Measurements from ENCODE around the gene TDRD5.
A peak's percentile ranks its signal among the peaks of the same experiment; 100 is the strongest.
"Not testable (repeated sequence)": the region's sequence is repeated elsewhere in the genome, so short reads cannot be mapped to it uniquely, and the experiment has no call there.

The TDRD5 gene

DNA sequence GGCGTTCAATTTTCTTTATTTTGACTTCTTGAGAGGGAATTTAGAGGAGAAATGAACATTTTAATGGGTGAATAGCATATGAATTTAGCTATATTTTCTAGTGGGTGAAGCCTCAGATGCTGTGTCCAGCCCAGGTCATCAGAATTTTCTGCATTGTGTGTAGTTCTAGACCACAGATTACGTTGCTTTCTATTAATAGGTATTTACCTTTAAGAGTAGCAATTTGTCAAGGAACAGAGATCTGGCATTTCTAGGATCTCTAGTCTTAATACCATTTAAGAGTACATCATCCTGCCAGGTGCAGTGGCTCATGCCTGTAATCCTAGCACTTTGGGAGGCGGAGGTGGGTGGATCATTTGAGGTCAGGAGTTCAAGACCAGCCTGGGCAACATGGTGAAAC, 20.7 kb downstream of the TDRD5 start:
- no peak for DNase-seq

DNA sequence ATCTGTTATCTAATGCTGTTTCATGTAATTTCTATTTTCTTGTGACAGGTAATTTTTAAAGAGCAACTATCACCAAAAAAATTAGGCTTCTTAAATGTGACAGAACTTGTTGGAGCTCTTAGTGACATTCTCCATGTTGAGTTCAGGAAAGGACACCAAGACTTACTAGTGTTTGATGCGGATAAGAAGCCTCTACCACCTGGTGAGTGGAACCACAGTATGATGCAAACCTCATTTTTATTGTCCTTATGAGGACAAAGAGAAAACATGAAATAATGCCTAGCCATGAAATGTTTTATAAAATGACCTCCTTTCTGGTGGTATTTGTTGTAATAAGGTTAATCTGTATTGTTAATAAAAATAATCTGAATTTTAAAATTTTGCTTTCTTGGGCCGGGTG, 39.1 kb downstream of the TDRD5 start:
- no peak for DNase-seq

- DNase-seq, result no peak
Observed at GRCh38 chr1:179632868-179633267, 41.2 kb downstream of the TDRD5 start.

DNA sequence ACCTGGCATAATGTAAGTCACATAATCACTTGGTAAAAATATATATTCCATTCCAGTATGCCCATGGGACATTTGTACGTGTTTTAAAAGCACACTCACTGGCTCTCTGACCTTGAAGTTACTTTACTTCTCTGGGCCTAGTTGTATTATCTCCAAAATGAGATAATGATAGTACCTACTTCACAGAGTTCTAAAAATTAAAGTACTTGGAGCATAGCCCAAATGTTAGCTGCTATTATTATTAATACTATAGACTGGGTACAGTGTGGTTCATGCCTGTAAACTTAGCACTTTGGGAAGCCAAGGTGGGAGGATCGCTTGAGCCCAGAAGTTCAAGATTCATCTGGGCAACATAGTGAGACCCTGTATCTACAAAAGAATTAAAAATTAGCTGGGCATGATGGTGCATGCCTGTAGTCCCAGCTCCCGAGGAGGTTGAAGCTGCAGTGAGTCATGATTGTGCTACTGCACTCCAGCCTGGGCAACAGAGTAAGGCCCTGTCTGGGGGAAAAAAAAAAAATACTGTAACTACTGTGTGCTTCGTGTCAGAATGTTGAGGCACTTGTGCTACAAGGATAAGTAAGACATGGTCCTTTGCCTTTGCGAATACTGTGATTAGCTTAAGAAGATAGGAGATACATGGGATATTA, 45.7 kb downstream of the TDRD5 start:
- no peak for DNase-seq

- DNase-seq, result no peak
Observed at GRCh38 chr1:179661018-179661417, 69.4 kb downstream of the TDRD5 start.

DNA sequence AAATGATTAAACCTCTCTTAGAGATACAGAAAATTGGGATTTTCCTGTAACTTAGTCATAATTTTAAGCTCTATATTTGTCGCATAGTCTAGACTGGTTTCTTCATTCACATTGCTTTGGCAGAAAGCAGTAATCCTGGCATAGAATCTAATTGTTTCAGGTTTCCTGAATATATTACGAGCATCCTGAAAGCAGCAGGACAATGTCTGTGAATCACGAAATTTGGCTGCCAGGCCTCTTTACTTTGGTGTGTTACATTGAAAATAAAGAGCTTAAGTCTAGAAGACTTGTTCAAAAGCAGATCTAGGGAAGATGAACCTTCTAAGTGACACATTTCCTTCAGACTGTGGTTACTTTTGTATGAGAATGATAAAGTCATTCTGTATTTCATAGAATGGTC, 72.2 kb downstream of the TDRD5 start:
- no peak for DNase-seq

DNA sequence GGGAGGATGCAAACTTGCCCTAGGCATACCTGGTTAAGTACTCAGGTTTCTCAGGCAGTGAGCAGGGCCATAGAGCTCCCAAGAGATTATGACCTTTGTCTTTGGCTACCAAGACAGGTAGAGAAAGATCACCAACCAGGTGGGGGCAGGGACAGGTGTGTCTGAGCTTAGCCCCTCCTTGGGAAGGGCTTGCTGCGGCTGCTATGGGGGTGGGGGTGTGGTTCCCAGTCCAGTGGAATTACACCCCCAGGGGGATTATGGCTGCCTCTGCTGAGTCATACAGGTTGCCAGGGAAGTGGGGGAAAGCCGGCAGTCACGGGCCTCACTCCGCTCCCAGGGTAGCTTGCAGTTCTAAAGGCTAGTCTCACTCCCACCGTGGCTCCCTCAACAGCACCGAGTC, 86.2 kb downstream of the TDRD5 start:
- no peak for DNase-seq

- DNase-seq, result not testable (repeated sequence)
Observed at GRCh38 chr1:179694530-179694929, 102.9 kb downstream of the TDRD5 start.

DNA sequence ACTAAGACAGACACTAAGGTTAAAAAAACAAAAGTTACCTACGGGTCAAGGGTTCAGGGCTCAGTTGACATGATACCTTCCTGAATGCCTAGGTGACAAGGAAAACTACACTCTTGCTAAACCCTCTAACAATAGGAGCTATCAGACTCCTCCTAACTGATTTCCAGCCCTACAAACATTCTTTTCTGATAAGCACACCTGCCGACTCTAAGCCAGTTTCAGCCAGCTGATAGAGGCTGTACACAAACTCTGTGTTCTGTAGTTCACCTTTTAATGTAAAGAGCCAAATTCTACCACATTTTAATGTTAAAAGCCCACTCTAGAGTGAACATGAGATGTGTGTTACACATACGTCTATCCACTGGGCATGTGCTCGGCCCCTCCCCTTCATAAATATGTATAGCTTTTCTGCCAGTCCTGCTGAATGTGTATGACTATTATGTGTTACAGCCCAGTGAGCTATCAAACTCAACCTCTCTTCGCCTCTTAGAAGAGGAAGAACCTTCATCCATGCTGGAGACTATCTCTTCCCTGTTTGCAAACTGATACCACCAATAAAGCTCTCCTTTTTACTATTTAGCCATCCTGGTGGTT, 111.4 kb downstream of the TDRD5 start:
- DNase-seq, result no peak

- DNase-seq, result peak; percentile 64
Observed at GRCh38 chr1:179706339-179706941, 114.8 kb downstream of the TDRD5 start.

DNA sequence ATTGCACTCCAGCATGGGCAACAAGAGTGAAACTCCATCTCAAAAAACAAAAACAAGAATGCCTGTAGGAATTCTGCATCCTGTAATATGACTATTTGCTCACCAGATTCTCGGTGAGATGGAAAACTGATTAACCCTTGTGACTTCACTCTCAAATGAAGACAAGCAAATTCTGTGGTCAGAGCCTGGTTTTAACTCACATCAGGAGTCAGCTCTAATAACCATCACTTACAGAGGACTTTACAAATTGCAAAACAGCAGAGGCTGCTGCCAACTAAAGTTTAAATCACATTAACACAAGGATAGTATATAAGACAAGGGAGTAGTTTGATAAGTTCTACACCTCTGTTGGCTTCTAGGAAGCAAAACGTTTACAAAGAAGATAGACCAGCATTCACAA, 115.8 kb downstream of the TDRD5 start:
- no peak for DNase-seq

DNA sequence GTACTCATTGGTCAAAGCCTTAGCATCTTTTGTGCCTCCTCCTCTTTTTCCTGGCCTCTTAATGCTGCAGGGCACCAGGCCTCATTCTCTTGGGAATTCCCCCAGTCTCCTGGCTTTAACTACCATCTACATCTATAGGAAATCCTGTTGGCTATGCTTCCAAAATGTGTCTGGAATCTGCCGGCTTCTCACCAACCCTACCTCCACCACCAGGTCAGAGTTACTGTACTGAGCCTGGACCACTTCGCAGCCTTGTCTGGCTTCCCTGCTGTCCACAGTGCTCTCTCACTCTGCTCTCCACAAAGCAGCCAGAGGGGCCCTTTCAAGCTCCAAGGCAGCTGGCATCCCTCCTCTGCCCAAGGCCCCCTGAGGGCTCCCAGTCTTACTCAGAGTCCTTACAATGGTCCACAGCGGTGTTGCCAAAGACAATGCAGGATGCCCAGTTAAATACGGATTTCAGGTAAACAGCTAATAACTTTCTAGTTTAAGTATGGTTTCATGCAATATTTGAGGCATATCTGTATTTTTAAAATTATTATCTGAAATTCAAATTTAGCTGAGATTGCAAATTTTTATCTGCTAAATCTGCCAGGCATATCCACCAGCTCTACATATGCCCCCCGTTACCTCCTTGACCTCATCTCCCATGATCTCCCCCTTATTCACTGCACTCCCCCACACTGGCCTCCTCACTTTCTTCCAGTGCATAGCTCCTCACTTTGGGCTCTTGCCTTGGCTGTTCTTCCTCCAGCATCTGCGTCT, 117.0 kb downstream of the TDRD5 start:
- DNase-seq, result no peak

- DNase-seq, result no peak
Observed at GRCh38 chr1:179709841-179710329, 118.3 kb downstream of the TDRD5 start.

DNA sequence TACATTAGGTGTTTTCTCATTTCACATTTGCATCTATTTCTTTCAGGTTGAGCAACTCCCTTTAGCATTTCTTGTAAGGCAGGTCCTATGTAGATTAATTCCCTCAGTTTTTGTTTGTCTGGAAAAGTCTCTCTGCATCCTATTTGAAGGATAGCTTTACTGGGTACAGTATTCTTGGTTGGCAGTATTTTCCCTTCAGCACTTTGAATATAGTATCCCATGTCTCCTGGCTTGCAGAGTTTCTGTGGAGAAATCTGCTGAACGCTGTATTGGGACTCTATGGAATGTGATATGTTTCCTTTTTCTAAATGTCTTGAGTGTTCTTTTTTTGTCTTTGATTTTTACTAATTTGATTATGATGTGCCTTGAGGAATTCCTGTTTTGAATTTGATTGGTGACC, 122.5 kb downstream of the TDRD5 start:
- no peak for DNase-seq

DNA sequence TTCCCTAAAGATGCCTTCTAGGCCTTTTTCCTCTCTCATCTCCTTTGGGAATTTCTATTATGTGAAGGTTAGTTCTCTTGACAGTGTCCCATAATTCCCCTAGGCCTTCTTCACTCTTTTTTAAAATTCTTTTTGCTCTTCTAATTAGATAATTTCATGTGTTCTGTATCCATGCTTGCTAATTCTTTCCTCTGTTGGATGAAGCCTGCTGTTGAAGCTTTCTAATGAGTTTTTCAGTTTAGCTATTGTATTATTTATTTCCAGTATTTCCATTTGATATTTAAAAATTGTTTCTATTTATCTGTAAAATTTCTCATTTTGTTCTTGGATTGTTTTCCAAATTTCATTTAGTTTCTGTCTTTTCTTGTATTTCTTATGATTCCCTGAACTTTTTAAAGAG, 123.0 kb downstream of the TDRD5 start:
- DNase-seq, result no peak

GRCh38 chr1:179719272-179719671, 127.6 kb downstream of the TDRD5 start:
- no peak for DNase-seq

- DNase-seq, result no peak
Observed at GRCh38 chr1:179728271-179728670, 136.6 kb downstream of the TDRD5 start.

GRCh38 chr1:179729881-179730280, 138.2 kb downstream of the TDRD5 start:
- no peak for DNase-seq

- DNase-seq, result no peak
Observed at GRCh38 chr1:179731643-179732042, 140.0 kb downstream of the TDRD5 start.

All from NCI-H345 (cell line).